Muscle layer of colon (tissue), 2 donors: ENCODE data around the gene CNIH2.

Source experiments
- H3K27ac ChIP-seq: one replicate; pipeline ENCODE4 v1.7.0; 2013; ENCODE audit warnings: low read depth, mild to moderate bottlenecking, low read length, moderate library complexity
- H3K27me3 ChIP-seq, 2 donors: one replicate each; pipeline ENCODE4 v1.7.0; 2013; ENCODE audit warnings: low read length in 2 of 2, mild to moderate bottlenecking in 2 of 2; ENCODE audit not compliant: insufficient read depth in 2 of 2, control insufficient read depth in 1 of 2
- H3K36me3 ChIP-seq: one replicate; pipeline ENCODE4 v1.7.0; 2013; ENCODE audit warnings: mild to moderate bottlenecking, low read length; ENCODE audit not compliant: insufficient read depth
- H3K4me1 ChIP-seq: one replicate; pipeline ENCODE4 v1.7.0; 2013; ENCODE audit warnings: mild to moderate bottlenecking, low read length; ENCODE audit not compliant: insufficient read depth
- H3K4me3 ChIP-seq, 2 donors: one replicate each; pipeline ENCODE4 v1.7.0; 2013; ENCODE audit warnings: low read length in 2 of 2, low read depth in 1 of 2, mild to moderate bottlenecking in 1 of 2, moderate library complexity in 1 of 2
- H3K9ac ChIP-seq: one replicate; pipeline ENCODE4 v1.7.0; 2013; ENCODE audit warnings: low read length
- H3K9me3 ChIP-seq: one replicate; pipeline ENCODE4 v1.7.0; 2013; ENCODE audit warnings: mild to moderate bottlenecking, low read length
- donor health status: abdominal sarcoma.
- donor health status: Adenocarcinoma of cecum.

CNIH2 gene

GRCh38 chr11:66287211-66287888 lies 9.4 kb downstream of the CNIH2 start:
- Histone ChIP-seq H3K4me3 (no peak overlapping the region), H3K27me3 (peaks cover 7 to 14% of the 10 kb centered on the region in 2 donors), H3K9me3 (no peaks in the 10 kb centered on the region), H3K27ac (no peak overlapping the region), H3K36me3 (peaks cover 7% of the 10 kb centered on the region), H3K4me1 (peaks cover 26% of the 10 kb centered on the region), H3K9ac (no peak overlapping the region)

GRCh38 chr11:66287889-66288670 lies 10.1 kb downstream of the CNIH2 start:
- Histone ChIP-seq H3K27me3 (peaks cover 15 to 22% of the 10 kb centered on the region in 2 donors), H3K36me3 (peaks cover 7% of the 10 kb centered on the region), H3K27ac (peak overlapping the region; percentile 90), H3K4me1 (peaks cover 20% of the 10 kb centered on the region), H3K9me3 (no peaks in the 10 kb centered on the region), H3K9ac (peak overlapping the region; percentile 89), H3K4me3 (peak overlapping the region; percentile 81 to 95)

- Histone ChIP-seq H3K4me3 (peak within 1 kb of the TSS; percentile 81 to 95), H3K27me3 (peaks cover 18 to 26% of the 10 kb centered on the region in 2 donors), H3K36me3 (peaks cover 7% of the 10 kb centered on the region), H3K4me1 (peaks cover 19% of the 10 kb centered on the region), H3K9ac (peak within 1 kb of the TSS; percentile 89), H3K9me3 (no peaks in the 10 kb centered on the region), H3K27ac (peak within 1 kb of the TSS; percentile 90)
Measured at GRCh38 chr11:66288671-66289547, 10.9 kb downstream of the CNIH2 start, which contains the start of gene YIF1A. Gene YIF1A, minus strand, starts transcription at chr11:66289143. Its CDS starts 158 bp downstream, at chr11:66288985.

DNA sequence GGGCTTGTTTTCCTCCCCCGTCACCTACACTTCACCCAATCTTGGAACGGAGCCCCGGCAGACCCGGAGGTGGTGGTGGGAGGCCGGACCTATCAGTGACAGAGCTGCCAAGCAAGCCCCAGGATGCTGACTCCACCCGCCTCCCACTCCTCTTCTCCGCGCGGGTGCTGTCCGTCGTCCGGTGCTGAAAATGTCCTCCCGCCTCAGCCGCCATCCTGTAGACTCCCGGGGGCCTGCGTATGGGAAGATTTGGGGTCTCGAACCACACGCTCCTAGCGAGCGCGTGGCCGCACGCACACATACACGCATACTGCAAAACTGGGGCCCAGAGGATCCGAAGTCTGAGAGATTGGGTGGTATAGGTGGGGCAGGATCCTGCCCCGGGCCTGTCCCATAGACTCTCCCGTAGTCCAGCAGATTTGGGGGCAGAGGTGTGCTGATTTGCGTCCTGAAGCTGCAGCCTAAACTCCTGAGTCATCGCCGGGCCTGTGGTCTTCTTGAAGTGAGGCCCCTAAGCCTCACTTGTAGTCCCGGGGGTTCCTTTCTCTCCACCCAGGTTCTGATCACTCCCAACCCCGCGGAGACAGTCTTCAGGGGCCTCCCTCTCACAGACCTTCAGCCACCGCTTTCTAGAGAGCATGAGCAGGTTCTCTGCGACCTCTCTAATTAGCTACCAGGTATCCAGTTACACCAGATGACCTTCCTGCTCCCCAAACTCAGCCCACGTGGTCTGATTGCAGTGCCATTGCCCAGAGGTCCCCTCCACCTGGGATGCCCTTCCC lies 11.8 kb downstream of the CNIH2 start:
- H3K4me3 ChIP-seq: peak overlapping the region; percentile 81 to 95
- no peaks in the 10 kb centered on the region for H3K9me3 ChIP-seq
- H3K9ac ChIP-seq: no peak overlapping the region
- peaks cover 18 to 34% of the 10 kb centered on the region in 2 donors for H3K27me3 ChIP-seq
- peak overlapping the region; percentile 90 for H3K27ac ChIP-seq
- H3K36me3 ChIP-seq: peaks cover under 1% of the 10 kb centered on the region
- peaks cover 19% of the 10 kb centered on the region for H3K4me1 ChIP-seq

DNA sequence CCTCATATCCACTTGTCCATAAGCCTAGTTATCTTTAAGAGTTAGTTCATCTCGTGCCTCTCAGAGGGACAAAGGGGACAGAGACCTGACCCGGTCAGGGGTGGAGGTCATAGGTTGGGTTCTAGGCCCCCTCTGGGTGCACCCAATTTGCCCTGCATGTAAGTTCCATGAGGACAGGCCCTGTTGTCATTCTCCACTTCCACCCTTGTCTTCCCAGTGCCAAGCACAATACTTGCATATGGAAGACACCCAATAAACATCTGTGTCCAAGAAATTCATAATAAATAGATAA lies 12.3 kb downstream of the CNIH2 start:
- Histone ChIP-seq H3K9ac (no peak overlapping the region), H3K27me3 (peaks cover 18 to 35% of the 10 kb centered on the region in 2 donors), H3K4me1 (peaks cover 19% of the 10 kb centered on the region), H3K36me3 (no peaks in the 10 kb centered on the region), H3K9me3 (no peaks in the 10 kb centered on the region), H3K4me3 (no peak overlapping the region), H3K27ac (no peak overlapping the region)

- Histone ChIP-seq H3K4me3 (no peak overlapping the region), H3K9ac (no peak overlapping the region), H3K27me3 (peaks cover 18 to 37% of the 10 kb centered on the region in 2 donors), H3K9me3 (no peaks in the 10 kb centered on the region), H3K4me1 (peaks cover 19% of the 10 kb centered on the region), H3K36me3 (no peaks in the 10 kb centered on the region), H3K27ac (no peak overlapping the region)
Measured at GRCh38 chr11:66291303-66291705, 13.3 kb downstream of the CNIH2 start.

GRCh38 chr11:66291706-66292542 lies 13.9 kb downstream of the CNIH2 start, which contains the start of gene TMEM151A:
Gene TMEM151A, plus strand, starts transcription at chr11:66291894. Its CDS starts 120 bp downstream, at chr11:66292014.
- Histone ChIP-seq H3K9ac (no peak within 1 kb of the TSS), H3K4me3 (no peak within 1 kb of the TSS), H3K27ac (no peak within 1 kb of the TSS)

DNA sequence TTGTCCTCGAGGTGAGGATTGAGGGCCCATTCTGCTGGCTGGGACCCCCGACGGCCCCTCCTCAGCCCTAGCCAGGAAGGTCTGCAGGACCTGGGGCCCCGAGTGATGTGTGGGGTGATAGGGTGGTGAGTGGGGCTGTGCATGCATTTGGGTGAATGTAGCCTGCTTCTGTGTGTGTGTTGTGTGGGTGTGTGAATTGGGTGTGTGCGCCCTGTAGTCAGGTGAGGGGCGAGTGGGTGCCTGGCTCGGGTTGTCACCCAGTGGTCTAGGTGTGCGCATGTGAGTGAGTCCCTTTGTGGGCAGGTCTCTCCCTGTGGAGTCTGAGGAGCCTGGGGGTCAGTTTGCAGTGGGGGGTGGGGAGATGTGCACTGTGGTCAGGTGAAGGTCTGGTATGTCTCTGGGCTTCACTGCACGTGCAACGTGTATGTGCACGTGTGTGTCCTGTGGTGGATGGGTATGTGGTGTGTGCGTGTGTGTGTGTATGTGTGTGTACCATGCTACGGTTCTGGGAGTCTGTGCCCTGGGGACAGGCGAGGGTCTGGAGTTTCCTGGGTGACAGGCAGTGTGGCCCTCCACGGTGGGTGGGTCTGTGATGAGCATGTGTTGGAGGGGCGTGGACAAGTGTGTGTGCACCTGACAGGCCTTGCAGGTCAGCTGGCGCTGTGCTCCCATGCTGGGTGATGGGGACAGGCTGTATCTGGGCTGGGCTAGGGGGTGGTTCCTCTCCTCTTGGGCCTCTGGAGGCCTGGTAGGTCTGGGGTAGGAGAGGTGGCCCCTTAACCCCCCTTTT lies 14.8 kb downstream of the CNIH2 start:
- no peak overlapping the region for H3K27ac ChIP-seq

More at GRCh38 chr11:66291706-66292542, 13.9 kb downstream of the CNIH2 start, which contains the start of gene TMEM151A:
- peaks cover 18% of the 10 kb centered on the region for H3K4me1 ChIP-seq
- peaks cover 18 to 43% of the 10 kb centered on the region in 2 donors for H3K27me3 ChIP-seq
- no peaks in the 10 kb centered on the region for H3K36me3 ChIP-seq
- H3K9me3 ChIP-seq: no peaks in the 10 kb centered on the region

GRCh38 chr11:66293352-66293751 lies 15.4 kb downstream of the CNIH2 start:
- no peaks in the 10 kb centered on the region for H3K36me3 ChIP-seq
- H3K4me3 ChIP-seq: no peak overlapping the region
- peaks cover 18 to 43% of the 10 kb centered on the region in 2 donors for H3K27me3 ChIP-seq
- H3K4me1 ChIP-seq: peaks cover 5% of the 10 kb centered on the region
- H3K9ac ChIP-seq: no peak overlapping the region
- H3K27ac ChIP-seq: no peak overlapping the region
- no peaks in the 10 kb centered on the region for H3K9me3 ChIP-seq

More for the DNA sequence above, 14.8 kb downstream of the CNIH2 start:
- Histone ChIP-seq H3K9me3 (no peaks in the 10 kb centered on the region), H3K4me1 (peaks cover 10% of the 10 kb centered on the region), H3K9ac (no peak overlapping the region), H3K4me3 (no peak overlapping the region), H3K27me3 (peaks cover 18 to 43% of the 10 kb centered on the region in 2 donors), H3K36me3 (no peaks in the 10 kb centered on the region)
